Fibroblast of the conjunctiva (primary cell): ENCODE results near the gene MBTD1.
"Not testable (repeated sequence)": the region's sequence is repeated elsewhere in the genome, so short reads cannot be mapped to it uniquely, and the experiment has no call there.

Experiments used
- DNase-seq: peaks from one replicate; pipeline ENCODE4 v3.0.0-alpha.2; 2010; ENCODE audit warnings: low read depth

MBTD1 gene

DNA sequence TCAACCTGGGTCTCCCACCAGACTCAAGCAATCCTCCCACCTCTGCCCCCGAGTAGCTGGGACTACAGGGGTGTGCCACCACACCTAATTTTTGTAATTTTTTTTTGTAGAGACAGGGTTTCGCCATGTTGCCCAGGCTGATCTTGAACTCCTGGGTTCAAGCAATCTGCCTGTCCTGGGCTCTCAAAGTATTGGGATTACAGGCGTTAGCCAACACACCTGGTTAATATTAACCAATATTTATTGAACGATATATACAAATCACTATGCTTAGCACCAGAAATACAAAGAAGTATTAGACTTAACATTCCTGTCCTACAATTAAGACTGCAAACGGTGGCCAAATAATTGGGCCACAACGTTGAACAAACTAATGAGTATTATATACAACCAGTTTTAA is 4.2 kb downstream of the MBTD1 start:
- no peak for DNase-seq

DNA sequence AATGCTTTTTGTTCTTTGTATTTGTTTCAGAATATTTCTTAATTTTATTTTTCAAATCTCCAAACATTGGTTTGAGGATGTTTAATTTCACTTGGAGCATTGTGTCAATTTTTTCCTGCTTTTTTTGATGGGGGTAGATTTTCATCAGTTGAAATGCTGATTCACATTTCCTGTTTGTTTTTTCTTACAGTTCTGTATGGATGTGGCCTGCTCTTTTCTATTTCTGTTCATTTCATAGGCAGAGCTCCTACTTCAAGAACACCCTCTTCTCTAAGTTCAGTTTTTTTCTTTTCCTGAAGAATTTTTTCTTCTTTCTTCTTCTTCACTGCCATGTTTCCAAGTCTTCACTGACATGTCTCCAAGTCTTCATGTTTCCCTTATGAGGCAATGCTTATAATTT is 8.8 kb downstream of the MBTD1 start:
- DNase-seq, result no peak

GRCh38 chr17:51250314-51250840 is 9.5 kb downstream of the MBTD1 start:
- DNase-seq, result no peak

DNA sequence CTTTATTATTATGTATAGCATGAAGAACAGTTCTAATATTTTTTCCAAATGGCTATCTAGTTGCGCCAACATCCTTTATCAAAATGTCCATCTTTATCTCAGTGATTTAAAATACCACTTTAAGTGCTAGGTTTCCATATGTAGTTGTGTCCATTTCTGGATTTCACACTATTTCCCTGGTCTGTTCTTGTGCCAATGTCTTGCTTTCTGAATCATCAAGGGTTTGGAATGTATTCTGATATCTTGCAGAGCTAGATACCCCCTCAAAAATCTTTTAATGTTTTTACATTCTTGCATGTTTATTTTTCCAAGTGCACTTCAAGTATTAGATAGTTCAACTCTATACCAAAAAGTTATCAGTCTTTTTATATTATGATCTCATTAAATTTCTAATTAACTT is 14.3 kb downstream of the MBTD1 start:
- DNase-seq, result no peak

DNA sequence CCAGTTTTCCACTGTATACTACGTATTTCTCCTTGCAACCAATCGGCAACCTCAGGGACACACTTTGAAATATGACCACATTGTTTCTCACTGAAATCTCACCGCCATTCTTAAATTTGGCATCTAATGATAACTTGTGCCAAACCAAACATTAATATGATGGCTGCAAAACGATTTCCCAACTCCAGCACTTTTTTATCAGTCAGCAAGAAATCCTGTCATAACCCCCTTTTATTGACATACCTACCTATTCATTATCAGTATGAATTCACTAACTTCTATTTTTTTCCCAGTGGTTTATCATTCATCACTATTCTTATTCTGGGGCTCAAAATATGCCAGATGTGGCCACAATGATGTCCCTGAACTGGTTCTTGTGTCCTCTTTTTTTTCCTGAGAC is 15.8 kb downstream of the MBTD1 start:
- no peak for DNase-seq

DNA sequence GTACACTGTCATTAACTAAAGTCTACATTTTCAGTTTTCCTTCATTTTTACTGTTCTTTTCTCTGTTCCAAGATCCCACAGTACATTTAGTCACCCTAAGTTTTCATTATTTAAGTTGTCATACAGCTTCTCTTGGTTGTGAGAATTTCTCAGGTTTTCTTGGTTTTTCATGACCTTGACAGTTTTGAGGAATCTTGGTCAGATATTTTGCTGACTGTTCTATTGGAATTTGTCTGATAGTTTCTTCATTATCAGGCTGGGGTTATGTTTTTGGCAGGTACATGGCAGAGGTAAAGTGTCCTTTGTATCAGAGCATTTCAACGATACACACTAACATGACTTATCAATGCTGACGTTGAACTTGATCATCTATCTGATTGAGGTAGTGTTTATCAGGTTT is 19.6 kb downstream of the MBTD1 start:
- DNase-seq, result no peak

DNA sequence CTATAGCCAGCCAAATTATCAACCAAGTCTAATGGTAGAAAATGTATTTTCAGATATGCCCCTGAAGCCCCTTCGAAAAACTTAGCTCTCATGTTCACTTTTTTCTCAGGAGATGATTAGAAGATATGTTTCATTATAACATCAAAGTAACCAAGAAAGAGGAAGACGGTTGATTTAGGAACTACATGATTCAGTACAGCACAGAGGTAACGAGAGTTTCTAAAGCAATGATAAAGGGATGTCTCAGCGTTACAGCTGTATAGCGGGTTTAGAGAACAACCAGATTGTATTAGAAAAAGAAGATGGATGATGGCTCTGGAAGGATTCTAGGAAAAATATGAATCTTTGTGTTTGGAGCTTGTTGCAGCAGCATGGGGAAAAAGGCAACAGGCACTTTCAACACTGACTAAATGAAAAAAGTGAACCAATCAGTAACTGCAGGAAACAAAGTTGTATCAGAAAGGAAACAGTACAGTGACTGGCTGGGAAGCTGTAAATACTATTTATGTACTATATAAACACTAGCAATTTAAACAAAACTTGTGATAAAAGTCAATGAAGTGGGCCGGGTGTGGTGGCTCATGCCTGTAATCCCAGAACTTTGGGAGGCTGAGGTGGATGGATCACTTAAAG is 21.5 kb downstream of the MBTD1 start:
- no peak for DNase-seq

GRCh38 chr17:51234162-51234561 is 25.7 kb downstream of the MBTD1 start:
- DNase-seq, result no peak

GRCh38 chr17:51231999-51232398 is 27.9 kb downstream of the MBTD1 start:
- DNase-seq, result no peak

DNA sequence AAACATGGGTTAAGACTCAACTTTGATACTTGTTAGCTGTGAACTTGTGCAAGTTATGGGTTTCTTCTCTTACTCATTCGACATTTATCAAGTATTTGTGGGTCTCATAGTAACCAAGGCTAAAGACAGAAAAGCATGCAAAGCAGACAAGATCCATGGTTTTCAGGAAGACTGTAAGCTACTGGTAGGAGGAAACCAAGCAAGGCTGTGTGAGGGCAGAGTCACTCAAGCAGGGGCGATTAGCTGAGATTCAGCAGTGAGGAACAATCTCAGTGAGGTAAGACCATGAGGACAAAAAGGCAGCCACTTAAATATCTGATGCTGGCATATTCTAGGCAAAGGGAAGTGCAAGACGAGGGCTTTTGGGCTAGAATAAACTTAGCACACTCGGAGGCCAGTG is 29.5 kb downstream of the MBTD1 start:
- DNase-seq, result no peak

- no peak for DNase-seq
These were observed 30.0 kb downstream of the MBTD1 start for GRCh38 chr17:51229889-51230288.

- DNase-seq, result peak; percentile 12
These were observed 31.7 kb downstream of the MBTD1 start for GRCh38 chr17:51228161-51228560.

GRCh38 chr17:51225523-51225922 is 34.3 kb downstream of the MBTD1 start:
- DNase-seq, result not testable (repeated sequence)

- DNase-seq, result no peak
These were observed 35.2 kb downstream of the MBTD1 start for GRCh38 chr17:51224402-51225262.

- DNase-seq, result no peak
These were observed 38.5 kb downstream of the MBTD1 start for GRCh38 chr17:51221322-51221721.

- no peak for DNase-seq
These were observed 41.9 kb downstream of the MBTD1 start for GRCh38 chr17:51217946-51218345.

GRCh38 chr17:51214920-51215319 is 44.9 kb downstream of the MBTD1 start:
- DNase-seq, result no peak

DNA sequence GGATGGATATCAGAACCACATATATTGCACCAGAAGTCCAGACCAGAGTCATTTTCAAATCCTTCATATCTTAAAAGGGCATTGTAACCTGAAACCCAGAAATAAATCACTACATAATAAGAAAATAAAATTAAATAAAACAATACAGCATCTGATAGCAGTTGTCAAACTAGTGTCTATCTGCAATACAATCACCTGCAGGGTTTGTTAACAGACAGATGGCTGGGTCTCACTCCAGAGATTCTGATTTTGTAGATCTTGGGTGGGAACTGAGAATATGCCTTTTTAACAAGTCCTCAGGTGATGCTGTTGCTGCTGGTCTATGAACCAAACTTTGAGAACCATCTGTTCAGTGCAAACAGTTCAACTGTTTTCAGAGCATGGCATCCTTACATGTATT is 56.0 kb downstream of the MBTD1 start:
- no peak for DNase-seq

GRCh38 chr17:51200846-51201245 is 59.0 kb downstream of the MBTD1 start:
- DNase-seq, result no peak

DNA sequence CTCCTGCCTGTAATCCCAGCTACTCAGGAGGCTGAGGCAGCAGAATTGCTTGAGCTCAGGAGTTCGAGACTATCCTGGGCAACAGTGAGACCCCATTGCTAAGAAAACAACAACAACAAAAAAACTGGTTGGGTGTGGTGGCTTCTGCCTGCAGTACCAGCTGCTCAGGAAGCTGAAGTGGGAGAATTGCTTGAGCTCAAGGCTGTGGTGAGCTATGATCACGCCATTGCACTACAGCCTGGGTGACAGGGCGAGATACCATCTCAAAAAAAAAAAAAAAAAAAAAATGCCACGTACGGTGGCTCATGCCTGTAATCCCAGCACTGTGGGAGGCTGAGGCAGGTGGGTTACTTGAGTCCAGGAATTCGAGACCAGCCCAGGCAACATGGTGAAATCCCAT is 59.6 kb downstream of the MBTD1 start:
- DNase-seq, result no peak

DNA sequence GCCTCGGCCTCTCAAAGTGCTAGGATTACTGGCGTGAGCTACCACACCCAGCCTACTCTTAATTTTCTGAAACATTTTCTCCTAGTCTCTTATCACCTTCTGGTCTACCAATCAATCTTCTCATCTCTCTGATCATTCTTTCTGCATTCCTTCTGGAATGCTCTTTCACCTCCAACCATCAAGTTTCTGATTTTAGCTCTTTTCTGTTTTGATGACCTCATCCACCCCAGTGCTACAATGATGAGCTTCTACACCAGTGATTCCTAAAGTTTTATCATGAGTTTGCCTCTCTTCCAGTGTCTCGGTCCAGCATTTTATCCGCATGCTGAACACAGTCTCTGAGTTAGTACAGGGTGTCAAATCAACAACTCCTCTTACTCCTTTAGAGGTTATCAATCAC is 62.1 kb downstream of the MBTD1 start:
- no peak for DNase-seq

GRCh38 chr17:51191895-51192294 is 68.0 kb downstream of the MBTD1 start:
- no peak for DNase-seq

GRCh38 chr17:51189628-51190027 is 70.2 kb downstream of the MBTD1 start:
- DNase-seq, result no peak

DNA sequence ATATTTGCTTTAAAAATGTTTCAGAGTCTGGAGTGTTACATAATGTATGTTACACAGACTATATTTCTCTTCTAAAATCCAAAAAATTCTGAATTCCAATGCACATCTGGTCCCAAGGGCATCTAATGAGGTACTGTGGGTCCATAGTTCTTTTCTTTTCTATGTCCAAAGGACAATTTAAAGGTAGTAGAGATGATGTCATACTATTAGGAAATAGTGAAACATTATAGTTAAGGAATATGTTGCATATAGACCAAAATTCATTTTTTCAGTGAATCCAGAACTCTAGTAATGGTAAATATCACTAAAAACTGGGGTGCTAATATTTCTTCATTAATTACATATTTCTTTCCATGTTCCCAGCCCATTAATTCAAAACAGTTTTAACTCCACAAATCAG is 70.7 kb downstream of the MBTD1 start:
- DNase-seq, result no peak
